Activated effector memory CD4-positive, alpha-beta T cell treated with anti-CD3 and anti-CD28 coated beads, Interleukin-2, amount 50 U/mL, for 16 hours (primary cell): ENCODE measurements around the gene IMPDH1.

Source experiments
- DNase-seq: peaks from one replicate; pipeline ENCODE4 v3.0.0-alpha.2; 2020

Gene IMPDH1

DNA sequence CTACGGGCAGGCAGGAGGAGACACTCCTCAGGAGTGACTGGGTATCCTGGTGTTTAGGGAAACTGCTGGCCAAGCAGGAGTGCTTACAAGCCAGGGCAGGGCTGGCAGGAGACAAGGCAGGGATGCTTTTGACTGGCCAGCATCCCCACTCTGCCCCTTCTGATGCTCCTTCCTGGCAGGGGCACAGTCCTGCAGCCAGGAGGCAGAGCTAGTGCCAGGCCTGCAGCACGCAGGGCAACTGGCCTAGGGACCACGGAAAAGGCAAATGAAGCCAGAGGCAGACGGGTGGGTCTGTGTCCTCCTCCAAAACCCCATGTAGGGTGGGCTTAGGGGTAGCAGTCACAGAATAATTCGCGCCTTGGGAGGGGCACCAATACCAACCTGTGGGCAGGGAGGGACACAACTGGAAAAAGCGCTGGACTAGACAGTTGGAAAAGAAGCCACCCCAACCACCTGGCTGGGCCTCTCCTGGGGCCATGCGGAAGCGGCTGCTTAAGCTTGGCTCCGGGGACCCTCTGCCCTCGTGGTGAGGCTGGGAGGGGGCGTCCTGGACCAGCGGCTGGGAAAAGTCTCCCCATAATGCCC lies 4.8 kb downstream of the IMPDH1 start:
- DNase-seq = no peak

DNA sequence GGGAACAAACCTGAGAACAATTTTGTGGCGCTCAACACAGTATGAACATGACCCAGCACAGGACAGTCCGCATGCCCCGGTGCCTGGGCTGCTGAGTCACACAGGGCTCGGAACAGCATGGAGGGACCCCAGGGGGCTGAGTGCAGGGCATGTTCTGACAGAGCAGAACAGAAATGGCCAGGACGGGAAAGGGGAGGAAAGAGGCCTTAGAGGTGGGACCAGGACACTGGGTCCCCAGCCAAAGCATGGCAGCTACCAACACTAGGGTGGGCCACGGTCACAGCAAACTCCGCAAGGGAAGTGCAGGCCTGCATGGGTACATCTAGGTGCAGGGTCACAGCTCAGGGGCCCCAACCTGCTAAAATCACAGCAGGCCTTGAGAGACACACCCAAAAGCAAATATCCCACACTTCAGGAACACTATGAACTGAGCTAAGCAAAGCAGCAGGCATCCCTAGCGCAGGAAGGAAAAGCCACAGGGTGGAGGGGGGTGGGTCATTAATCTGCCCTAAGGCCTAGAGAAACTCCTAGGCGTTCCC lies 5.6 kb downstream of the IMPDH1 start:
- no peak for DNase-seq

DNA sequence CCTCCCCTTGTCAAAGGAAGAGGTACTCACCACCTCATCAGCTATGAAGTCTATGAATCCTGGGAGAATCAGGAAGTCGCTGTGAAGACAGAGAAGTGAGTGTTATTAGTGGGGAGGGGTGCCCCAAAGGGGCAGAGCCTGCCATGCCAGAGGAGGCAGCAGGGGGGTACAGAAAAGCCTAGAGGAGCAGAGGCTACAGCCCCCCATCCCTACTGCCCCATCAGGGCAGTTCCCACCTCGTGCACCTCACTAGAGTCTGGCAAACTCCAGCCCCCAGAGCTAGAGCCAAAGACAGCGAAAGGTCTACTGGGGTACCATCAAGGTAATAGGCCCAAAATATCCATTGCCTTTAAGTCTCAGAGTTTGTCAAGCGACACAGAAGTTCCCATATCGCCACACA lies 6.1 kb downstream of the IMPDH1 start:
- no peak for DNase-seq

DNA sequence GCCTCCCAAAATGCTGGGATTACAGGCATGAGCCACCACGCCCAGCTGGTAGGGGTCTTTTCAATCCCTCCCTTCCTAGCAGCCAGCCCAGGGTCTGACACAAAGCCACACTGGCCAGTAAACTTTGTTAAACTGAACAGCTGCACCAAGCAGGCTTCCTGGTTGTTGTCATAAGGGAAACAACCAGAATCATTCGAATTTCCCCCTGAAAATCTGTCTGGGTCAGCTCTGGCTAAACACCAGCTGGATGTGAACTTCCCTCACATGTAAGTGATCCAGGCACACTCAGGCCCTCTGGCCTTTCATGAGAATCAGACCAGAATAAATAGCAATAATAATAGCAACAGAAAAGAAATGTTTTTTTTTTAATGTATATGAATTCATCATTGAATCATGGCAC lies 7.4 kb downstream of the IMPDH1 start:
- DNase-seq = no peak

DNA sequence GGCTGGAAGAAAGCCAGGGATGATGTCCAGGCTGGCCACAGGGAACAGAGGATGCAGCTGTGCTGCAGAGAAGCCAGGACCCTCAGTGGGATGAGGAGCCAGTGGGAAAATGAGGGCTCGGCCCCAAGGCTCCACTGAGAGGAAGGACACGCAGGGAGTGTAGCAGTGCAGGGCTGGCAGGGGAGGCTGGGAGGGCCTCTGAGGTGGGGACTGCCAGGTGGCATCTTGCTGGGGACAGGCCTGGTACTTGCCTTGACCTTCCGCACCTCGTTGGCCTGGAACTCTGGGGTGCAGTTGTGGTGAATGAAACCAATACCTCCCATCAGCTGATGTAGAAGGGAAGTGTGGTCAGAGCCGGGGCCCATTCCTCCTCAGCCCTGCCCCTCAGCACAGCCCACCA lies 9.2 kb downstream of the IMPDH1 start:
- DNase-seq = no peak

DNA sequence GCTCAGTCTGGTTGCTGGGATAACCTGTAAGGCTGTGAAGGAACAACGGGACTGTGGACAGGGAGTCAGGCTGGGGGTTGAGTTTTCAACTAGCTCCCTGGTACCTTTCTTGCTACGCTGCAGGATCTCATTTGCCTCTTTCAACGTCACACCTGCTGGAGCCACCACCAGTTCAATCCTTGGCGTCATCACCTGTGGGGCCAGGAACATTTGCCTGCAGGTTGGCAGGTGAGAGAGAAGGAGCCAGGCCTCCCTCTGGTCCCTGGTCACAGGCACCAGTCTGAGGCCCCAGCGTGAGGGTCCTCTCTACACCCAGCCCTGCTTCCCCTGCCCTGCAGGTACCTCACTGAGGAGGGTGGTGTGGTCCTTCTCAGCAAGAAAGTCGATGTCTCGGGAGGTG lies 9.8 kb downstream of the IMPDH1 start:
- DNase-seq = no peak

DNA sequence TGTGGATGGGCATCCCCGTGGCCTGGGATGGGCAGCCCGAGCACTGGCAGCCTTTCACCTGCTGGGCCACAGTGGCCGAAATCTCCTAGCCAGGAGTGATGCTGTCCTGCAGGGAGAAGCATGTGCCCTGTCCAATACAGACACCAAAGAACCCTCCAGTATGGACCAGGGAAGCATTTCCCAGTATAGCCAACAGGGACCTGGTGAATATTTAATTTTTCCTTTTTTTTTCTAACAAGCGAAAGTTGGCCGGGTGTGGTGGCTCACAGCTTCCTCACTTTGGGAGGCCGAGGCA lies 11.0 kb downstream of the IMPDH1 start:
- DNase-seq = no peak

DNA sequence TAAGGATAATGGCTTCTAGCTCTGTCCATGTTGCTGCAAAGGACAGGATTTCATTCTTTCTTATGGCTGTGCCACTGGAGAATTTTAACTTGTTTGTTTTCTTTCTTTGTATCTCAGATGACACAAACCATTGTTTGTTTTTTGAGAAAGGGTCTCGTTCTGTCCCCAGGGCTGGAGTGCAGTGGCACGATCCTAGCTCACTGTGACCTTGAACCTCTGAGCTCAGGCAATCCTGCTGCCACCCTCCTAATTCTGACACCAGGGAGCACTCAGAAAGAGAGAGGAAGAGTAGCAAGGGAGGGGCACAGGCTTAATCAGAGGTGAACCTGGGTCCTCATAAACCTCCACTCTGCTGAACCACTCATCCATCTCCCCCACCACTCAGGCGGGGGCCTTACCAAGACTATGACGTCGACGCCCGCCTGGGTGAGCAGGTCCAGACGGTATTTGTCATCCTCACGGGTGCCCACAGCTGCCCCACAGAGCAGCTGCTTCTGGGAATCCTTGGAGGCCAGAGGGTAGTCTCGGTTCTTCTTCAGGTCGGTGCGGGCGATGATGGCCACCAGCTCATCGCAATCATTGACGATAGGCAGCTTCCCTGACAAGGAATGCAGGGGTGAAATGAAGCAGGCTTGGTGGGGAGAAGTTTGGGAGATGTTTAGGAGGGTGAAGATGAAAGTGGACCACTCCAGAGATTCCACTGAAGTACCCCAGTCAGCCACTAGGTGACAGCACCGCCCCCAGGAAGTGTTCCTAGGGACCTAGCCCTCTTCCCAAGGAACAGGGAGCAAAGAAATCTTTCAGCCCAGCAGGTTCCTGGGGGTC lies 11.6 kb downstream of the IMPDH1 start:
- DNase-seq = peak; percentile 80

DNA sequence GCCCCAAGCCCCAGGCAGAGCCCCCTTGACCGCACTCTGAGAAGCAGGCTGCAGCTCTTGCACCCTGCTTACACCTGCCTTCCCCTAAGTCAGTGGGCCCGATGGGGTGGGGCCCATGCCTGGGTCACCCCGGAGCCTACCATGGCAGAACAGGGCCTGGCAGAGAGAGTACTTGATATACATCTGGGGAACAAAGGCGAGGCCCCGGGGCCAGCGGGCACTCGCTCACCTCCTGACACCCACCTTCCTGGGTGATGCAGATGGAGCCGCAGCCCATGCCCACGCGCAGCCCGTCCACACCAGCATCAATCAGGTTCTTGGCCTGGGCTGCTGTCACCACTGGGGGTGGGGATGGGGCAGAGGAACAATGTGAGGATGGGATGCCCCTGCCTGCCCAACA lies 13.4 kb downstream of the IMPDH1 start:
- DNase-seq = no peak

DNA sequence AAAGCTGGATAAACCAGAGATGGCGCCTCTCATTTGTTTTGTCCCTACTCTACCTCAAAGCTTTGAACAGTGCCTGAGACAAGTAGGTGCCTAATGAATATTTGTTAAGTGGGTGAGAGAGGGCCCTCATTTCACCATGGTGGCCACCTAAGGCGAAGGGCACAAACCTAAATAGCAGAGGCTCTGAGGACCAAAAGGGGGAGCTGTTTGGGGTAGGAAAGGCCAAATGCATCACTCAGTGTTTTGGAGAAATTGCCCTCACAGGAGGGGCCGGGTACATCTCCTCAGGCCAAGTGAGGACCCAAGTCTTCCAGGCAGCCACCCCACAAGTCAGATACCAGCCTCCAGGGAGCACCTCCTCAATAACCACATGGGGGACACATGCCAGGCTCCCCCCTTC lies 14.0 kb downstream of the IMPDH1 start:
- no peak for DNase-seq

DNA sequence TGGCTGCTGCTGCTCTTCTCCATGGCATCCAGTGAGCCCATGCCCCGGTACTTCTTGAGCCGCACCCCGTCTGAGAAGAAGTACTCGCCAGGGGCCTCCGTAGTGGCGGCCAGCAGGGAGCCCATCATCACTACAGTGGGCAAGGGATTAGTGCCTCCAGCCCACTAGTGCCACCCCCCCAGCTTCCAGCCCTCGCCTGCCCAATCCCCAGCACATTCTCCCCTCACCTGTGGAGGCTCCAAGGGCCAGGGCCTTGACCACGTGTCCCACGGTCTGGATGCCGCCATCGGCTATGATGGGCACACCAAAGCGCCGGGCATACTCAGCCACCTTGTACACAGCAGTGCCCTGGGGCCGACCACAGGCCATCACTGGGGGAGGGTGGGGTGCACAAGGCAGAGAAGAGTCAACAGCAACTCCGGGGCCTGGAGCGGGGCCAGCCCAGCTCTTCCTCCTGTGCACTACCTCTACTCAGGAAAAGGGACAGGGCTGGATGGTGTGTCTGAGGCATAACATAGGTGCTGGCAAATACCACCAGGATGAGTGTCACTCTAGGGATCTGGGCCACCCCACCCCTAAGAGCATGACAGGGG lies 14.8 kb downstream of the IMPDH1 start:
- no peak for DNase-seq

DNA sequence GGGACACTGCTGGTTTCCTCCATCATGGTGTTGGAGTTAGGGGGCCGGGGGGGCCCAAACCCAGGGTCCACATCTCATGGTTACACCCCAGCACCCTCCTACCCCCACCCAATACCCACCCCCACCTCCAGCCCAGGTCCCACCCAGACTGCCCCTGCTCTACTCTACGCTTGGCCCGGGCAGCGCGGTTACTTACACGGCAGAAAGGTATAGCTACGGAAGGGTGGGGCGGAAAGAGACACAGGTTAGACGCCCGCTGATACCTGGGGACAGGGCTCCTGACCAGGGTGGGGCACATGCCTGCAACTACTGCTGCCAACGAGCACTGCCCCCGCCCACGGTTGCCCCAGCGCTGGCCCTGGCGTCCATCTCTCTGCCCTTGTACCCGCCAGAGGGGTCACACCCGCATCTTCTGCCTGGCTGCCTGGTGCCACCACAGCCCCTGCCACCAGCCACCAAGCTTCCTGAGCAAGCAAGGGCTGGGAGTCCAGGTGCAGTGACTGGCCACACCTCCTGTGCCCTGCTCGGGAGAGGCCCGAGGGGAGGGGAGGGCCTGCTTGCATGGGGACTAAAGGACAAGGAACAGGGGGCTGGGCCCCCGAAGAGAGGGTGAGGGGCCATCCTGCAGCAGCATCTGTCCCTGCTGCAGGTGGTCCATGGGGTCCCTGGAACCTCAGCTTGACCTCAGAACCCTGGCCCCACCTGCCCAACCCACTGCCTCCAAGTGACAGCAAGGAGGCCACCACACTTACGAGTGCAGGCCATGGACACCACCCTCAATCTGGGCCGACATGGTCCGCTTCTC lies 16.1 kb downstream of the IMPDH1 start:
- DNase-seq = no peak

DNA sequence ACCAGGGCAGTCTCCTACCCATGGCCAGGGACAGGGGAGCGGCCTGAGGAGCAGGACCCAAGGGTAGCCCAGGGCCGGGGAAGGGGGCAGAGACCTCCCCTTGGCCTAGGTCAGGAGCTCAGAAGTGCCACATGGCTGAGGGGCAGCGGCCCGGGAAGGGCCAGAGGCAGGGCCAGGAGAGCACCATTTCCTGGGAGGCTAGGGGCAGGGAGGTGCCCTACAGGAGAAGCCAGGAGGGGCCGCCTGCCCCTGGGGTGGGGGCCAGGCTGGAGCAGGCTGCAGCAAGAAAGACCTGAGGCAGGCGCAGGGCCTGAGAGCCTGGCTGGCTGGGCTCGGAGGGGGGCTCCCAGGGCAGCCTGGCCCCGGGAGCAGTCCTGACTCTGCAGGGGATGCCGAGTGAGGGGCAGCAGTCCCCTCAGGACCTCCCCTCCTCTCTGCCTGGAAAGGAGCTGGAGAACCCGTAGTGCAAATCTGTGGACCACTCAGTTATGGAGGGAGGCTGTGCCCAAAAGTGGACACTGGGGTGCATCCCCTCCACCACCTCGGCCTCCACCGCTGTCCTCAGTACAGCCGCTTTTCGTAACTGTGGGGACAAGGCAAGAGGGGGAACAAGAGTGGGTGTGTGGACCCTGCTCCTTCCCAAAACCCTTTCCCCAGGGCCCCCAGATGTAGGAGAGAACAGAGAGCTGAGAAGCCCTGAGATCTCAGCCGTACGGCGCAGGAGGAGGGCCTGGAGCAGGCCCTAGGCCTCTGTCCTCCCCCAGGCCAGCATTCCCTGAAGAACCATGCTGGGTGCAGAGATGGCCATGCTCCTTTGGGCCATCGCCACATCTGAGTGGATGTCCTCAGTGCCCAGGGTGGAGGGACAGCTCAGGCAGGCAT lies 17.1 kb downstream of the IMPDH1 start:
- DNase-seq = no peak

DNA sequence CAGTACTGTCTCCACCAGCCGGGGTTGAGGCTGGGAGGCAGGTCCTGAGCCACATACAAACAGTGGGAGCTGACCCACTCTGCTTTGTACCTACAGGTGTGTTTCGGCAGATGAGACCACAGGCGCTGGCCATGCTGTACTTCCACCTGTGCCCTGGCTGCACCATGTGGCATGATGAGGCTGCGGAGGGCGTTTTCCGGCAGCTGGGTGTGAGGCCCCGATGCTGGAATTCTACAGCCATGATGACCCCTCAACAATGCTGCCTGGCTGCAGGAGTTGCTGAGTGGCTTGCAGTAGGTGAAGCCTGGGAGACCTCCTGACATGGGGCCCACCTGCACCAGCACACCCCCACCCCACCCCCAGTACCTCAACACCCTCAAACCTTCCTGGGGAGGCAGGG lies 18.0 kb downstream of the IMPDH1 start:
- DNase-seq = no peak

DNA sequence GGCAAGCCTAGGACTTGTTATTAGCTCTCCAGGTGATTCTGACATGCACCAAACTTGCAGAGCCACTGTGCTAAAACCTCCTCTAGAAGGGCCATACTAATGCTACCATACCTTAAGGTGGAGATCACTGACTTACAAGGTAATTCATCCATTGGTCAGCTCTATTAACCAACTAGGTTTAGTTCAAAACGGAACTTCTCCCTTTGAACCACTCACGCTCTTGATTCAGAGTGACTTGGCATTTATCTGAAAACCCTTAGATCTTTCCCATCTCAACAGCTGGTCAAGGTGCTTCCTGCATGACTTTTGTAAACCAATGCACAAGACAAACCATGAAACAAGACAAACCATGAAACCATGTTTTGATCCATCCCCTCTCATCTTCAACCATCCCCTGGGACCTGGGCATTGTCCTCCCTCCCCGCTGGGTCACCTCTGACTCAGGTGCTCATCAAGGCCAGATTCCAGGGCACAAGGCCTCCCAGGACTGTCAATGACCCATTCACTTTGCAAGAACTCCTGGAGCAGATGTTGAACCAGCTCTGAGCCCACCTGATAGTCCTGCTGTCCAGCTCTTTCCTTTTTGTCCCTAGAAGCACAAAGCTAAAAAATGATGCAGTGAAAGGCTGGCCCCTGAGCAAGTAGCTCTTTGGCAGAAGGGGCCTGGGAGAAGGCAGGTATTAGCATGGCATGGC lies 18.8 kb downstream of the IMPDH1 start:
- DNase-seq = no peak

DNA sequence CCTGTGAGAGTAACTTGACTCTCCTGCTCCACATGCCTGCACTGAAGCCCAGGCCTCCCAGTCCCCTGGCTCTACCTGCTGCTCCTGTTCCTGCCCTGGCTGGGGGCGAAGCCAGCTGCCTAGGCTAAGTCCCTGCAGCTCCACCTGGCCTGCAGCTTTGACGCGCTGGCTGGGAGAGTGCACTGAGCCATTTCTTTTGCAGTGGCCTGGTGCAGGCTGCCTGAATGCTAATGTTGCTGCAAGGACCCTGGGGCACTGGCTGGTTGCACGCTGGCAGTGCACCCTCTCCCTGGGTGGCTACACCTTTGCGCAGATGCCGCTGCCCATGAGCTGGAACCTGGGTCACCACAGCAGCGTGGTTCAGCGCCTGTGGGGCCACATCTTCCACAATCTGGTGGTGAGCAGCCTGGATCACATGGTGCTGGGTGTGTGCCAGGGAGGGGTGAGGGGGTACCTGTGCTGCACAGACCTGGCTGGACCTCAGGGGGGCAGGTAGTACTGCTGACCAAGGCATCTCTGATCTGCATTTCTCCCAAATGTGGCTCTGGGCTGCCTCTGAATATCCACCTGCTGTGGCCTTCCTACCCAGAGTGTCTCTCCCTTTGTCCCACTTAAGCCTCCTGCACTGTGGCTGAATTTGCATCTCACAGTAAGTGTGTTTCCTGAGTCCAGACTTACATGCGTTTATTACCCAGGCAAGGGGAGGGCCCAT lies 20.0 kb downstream of the IMPDH1 start:
- DNase-seq = no peak

DNA sequence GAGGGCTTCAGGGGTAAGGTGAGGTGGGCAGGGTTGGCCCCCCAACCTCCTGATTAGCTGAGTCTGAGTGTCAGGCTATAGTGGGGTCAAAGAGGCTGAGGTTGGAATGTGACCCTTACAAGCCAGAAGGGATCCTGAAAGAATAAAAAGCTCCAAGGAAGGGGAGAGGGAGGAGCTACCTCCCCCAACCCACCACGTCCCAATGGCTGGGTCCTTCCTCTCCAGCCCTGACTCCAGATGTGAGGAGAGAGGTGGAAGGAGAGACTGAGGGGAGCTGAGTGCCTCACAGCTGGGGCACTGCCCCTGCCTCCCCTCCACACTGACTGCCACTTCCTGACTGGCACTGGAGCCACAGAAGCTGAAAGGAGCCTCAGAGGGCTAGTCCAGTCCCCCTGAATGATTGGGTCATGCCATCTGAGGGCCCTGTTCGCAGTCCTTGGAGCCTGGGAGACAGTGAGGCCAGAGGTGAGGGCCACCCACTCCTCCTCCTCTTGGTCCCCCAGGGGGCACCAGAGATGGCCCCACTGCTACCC lies 20.6 kb downstream of the IMPDH1 start:
- no peak for DNase-seq

DNA sequence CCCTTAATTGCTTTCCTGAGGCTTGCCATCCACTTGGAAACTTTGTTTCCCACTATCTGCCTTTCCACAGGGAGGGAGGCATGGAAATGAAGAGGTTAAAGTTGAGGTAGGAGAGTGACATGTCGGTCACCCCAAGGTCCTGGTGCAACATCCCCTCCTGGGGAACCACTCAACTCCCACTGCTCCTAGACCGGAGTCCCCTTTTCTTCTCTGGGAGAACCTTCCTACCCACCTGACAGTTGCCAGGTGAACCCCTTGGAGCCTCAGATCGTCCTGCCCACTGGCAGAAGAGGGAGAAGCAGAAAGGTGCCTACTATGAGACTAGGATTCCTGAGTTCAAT lies 21.7 kb downstream of the IMPDH1 start:
- no peak for DNase-seq

DNA sequence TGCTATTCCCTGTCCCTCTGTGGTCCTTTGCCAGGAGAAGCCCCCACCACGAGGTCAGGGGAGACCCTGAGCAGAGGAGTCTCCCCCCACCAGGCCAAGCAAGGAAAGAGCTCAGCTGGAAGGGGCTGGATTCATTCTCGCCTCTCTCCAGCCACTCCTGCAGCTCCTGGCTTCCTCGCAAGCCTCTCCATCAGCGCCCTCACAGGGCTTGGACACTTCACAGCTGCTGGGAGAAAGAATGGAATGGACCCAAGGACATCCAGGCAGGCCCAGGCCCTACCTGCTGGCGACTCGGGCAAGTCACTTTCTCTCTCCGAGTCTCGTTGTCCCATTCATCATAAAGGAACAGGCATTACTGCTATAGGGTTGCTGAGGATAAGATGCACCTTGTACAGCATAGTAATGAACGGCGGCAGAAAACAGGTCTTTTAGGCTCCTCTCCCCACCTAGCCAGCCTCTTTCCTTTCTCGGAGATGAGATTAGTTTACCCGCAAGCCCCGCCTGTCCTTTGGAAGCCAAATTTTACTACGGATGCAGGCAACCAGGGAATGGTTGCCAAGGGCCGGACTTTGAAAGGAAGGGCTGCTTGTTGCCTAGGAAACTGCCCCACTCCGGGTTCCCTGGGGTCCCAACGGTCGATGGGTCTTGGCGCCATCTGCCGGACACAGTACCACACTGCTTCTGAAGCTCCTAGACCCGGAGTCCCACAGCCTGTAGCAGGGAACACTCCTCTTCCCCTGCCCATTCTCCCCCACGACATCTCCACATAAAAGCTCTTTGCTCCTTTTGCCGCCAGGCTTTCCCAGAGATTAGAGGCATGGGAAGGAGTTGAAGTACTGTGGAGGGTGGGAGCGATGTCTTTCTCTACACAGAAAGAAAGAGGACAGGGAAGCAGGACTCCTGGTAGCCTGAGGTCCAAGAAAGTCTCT lies 22.3 kb downstream of the IMPDH1 start:
- peak; percentile 88 for DNase-seq
